HepG2 (cell line): ENCODE data around the gene FGFR3. TPM values are rescaled to one million over a fixed set of nuclear protein-coding genes. Genes with fewer than 3 reads are reported as not detected.
A peak's percentile ranks its signal among the peaks of the same experiment; 100 is the strongest.

Source experiments
- ATAC-seq: fragments of 200-7000 bp; cut with Tn5 transposase; 3 replicates; pipeline ENCODE4 v1.9.1; 2020; ENCODE audit warnings: mild to moderate bottlenecking, moderate library complexity
- BruUV-seq: library from RNA; stranded (reverse); fragments of 400-500 nt; replicated peaks from 2 replicates; lab custom pipeline; 2021; lab: Mats Ljungman, UMichigan
- CTCF ChIA-PET: fragments of 300-600 bp; formaldehyde crosslinking; extraction: SDS; loops from one replicate; lab custom pipeline; 2021; ENCODE audit warnings: low total read pairs, inconsistent platforms, low intra/inter-chr PET ratio; lab: Yijun Ruan, JAX
- POLR2A ChIA-PET: fragments of 350-600 bp; sonication (Branson Sonifier 250); formaldehyde crosslinking; loops from one replicate; lab custom pipeline; 2020; ENCODE audit warnings: antibody characterized with exemption, inconsistent platforms; lab: Yijun Ruan, JAX
- DNase-seq: peaks from one replicate; pipeline ENCODE4 v3.0.0-alpha.2; 2015; ENCODE audit warnings: low spot score
- FAIRE-seq: peaks from 3 replicates; lab custom pipeline; 2011; peaks lifted over from hg19 to GRCh38; lab: Jason Lieb, UNC
- H2AFZ ChIP-seq: one replicate; pipeline ENCODE4 v1.6.1; 2011; ENCODE audit warnings: low read length, inconsistent platforms
- H3K27ac ChIP-seq: fragments of 300-600 bp; 3 replicates; pipeline ENCODE4 v1.8.0; 2011; ENCODE audit warnings: mixed run types, mild to moderate bottlenecking, mixed read lengths, low read length, inconsistent platforms; ENCODE audit not compliant: insufficient read depth; ENCODE audit errors: extremely low read length
- H3K27me3 ChIP-seq, 2 experiments: fragments of 200-600 bp in 1 of 2; 2 replicates in 1 of 2; 3 replicates in 1 of 2; pipeline versions ENCODE4 v1.6.0 to v1.8.0; 2011; ENCODE audit warnings: low read length in 2 of 2, mild to moderate bottlenecking in 2 of 2, moderate library complexity in 2 of 2, inconsistent platforms in 1 of 2; ENCODE audit not compliant: insufficient read depth in 2 of 2, control insufficient read depth in 1 of 2
- H3K36me3 ChIP-seq, 2 experiments: fragments of 200-600 bp in 1 of 2; replicated peaks in 1 of 2; 2 replicates in 1 of 2; 3 replicates in 1 of 2; pipeline versions ENCODE4 v1.5.1 to v1.8.0; 2011; ENCODE audit warnings: low read length in 2 of 2, inconsistent platforms in 1 of 2; ENCODE audit not compliant: insufficient read depth in 2 of 2, control insufficient read depth in 1 of 2
- H3K4me1 ChIP-seq: 2 replicates; pipeline ENCODE4 v1.5.1; 2012; ENCODE audit warnings: low read length, inconsistent platforms; ENCODE audit not compliant: insufficient read depth
- H3K4me2 ChIP-seq: 2 replicates; pipeline ENCODE4 v1.6.0; 2011; ENCODE audit warnings: low read depth, low read length, inconsistent platforms
- H3K4me3 ChIP-seq, 3 experiments: fragments of 200-600 bp in 1 of 3; sonication (generic), shearing (Covaris generic) in 1 of 3; replicated peaks in 1 of 3; 2 replicates each; pipeline ENCODE4 v1.5.1; 2011 to 2016; ENCODE audit warnings: low read length in 3 of 3, inconsistent platforms in 2 of 3, low read depth in 2 of 3, mild to moderate bottlenecking in 2 of 3, control low read depth in 1 of 3, mixed read lengths in 1 of 3; ENCODE audit not compliant: insufficient read depth in 1 of 3
- H3K79me2 ChIP-seq: one replicate; pipeline ENCODE4 v1.6.1; 2011; ENCODE audit warnings: low read length, inconsistent platforms; ENCODE audit not compliant: insufficient read depth
- H3K9ac ChIP-seq: 2 replicates; pipeline ENCODE4 v1.6.0; 2011; ENCODE audit warnings: mild to moderate bottlenecking, low read depth, low read length, inconsistent platforms; ENCODE audit not compliant: insufficient read depth
- H3K9me3 ChIP-seq: 2 replicates; pipeline ENCODE4 v1.5.1; 2012; ENCODE audit warnings: mild to moderate bottlenecking, low read length
- H4K20me1 ChIP-seq: 2 replicates; pipeline ENCODE4 v1.6.0; 2011; ENCODE audit warnings: inconsistent platforms, mild to moderate bottlenecking, low read length, moderate library complexity; ENCODE audit not compliant: insufficient read depth
- BATF2 ChIP-seq: sonication (generic); formaldehyde crosslinking; IDR thresholded peaks from 2 replicates; pipeline ENCODE4 v1.8.0; 2022; ENCODE audit warnings: mild to moderate bottlenecking, missing genetic modification reagents, moderate library complexity
- ESRRA ChIP-seq: sonication (generic); formaldehyde crosslinking; IDR thresholded peaks from 2 replicates; pipeline ENCODE4 v1.5.1; 2020; ENCODE audit warnings: mild to moderate bottlenecking, low read depth, missing genetic modification reagents
- MLLT10 ChIP-seq: sonication (generic); formaldehyde crosslinking; IDR thresholded peaks from 2 replicates; pipeline ENCODE4 v1.4.0; 2020; ENCODE audit warnings: missing genetic modification reagents
- SIN3A ChIP-seq: IDR thresholded peaks from 2 replicates; pipeline ENCODE4 v1.6.1; 2011; ENCODE audit warnings: low read depth, mild to moderate bottlenecking, control low read depth, low read length, borderline replicate concordance
- TERF1 ChIP-seq: sonication (generic); formaldehyde crosslinking; IDR thresholded peaks from 2 replicates; pipeline ENCODE4 v1.8.0; 2022; ENCODE audit warnings: mild to moderate bottlenecking, missing genetic modification reagents, moderate library complexity
- ZBTB20 ChIP-seq: sonication (generic); formaldehyde crosslinking; IDR thresholded peaks from 2 replicates; pipeline ENCODE4 v1.8.1; 2023; ENCODE audit warnings: missing genetic modification reagents, low read depth, mild to moderate bottlenecking, borderline replicate concordance
- ZBTB33 ChIP-seq: sonication (generic); formaldehyde crosslinking; IDR thresholded peaks from 2 replicates; pipeline ENCODE4 v1.4.0; 2020; ENCODE audit warnings: missing genetic modification reagents
- ZBTB44 ChIP-seq: sonication (generic); formaldehyde crosslinking; IDR thresholded peaks from 2 replicates; pipeline ENCODE4 v1.4.0; 2020; ENCODE audit warnings: missing genetic modification reagents
- WGBS: methylation state at CpG from one replicate; pipeline ENCODE4 v1.1.6; 2017; ENCODE audit warnings: low lambda C conversion rate; 5-methylcytosine and 5-hydroxymethylcytosine counted together
- in situ Hi-C: cut with HindIII; loops from 2 replicates; pipeline ENCODE4 v1.10.0; 2017; ENCODE audit warnings: low pct_unique_long_range_greater_than_20kb; ENCODE audit not compliant: extremely low pct_ligation_motif_present
- intact Hi-C: fragments of 100-400 bp; cut with micrococcal nuclease; formaldehyde crosslinking; loops from one replicate; pipeline ENCODE4 v1.10.0; 2022; ENCODE audit not compliant: unreplicated experiment
- polyA plus RNA-seq, 8 experiments: library from polyadenylated mRNA; depleted of rRNA in 3 of 8; stranded (reverse) in 7 of 8; unstranded in 1 of 8; fragments of >200 nt; fragmentation: Illumina TruSeq in 4 of 8; extraction: Trizol in 4 of 8; gene quantifications; 2 replicates each; pipeline versions ENCODE4 v1.2.1 to v1.2.3, GENCODE V29; 2011 to 2016; ENCODE audit warnings: low read depth in 4 of 8, missing spikeins in 1 of 8, mixed read lengths in 1 of 8; ENCODE audit not compliant: insufficient read depth in 1 of 8
- total RNA-seq, 5 experiments: library from RNA; depleted of rRNA; stranded (reverse); fragments of >200 nt; fragmentation: Illumina TruSeq; extraction: Trizol; gene quantifications; 2 replicates each; pipeline ENCODE4 v1.2.3, GENCODE V29; 2016; ENCODE audit warnings: low read depth in 1 of 5

The FGFR3 gene
- total and polyA plus RNA-seq, 2 of the 13 experiments (the other 11 are each of a cell fraction or from before 2014, with no cell fraction given) = 103 to 109 TPM

- Histone ChIP-seq H3K27me3 (no peaks in the 10 kb centered on the region; a peak in 1 of 5 replicates), H3K4me1 (peaks cover 66% of the 10 kb centered on the region), H2AFZ (no peak overlapping the region), H3K4me3 (no peak overlapping the region), H3K27ac (no peak overlapping the region), H3K79me2 (peaks cover 45% of the 10 kb centered on the region), H3K9ac (no peak overlapping the region), H3K9me3 (no peaks in the 10 kb centered on the region), H3K4me2 (no peak overlapping the region), H4K20me1 (peaks cover 3% of the 10 kb centered on the region; the same call in 1 of the 2 replicates), H3K36me3 (peaks cover 0 to 7% of the 10 kb centered on the region in 2 experiments; a peak in 3 of 5 replicates)
- ChIA-PET POLR2A (no interaction called here), CTCF (no interaction called here)
- 86% methylated on average over 13 of the region's 16 CpGs for WGBS
- in situ Hi-C loops (no loop called here), intact Hi-C loops (no loop called here)
- no peak for FAIRE-seq
- DNase-seq = no peak
- no peak for ATAC-seq
- BruUV-seq = no TSS peak
- TF ChIP-seq ZBTB44 (CRISPR knock-in tag) (no peak), TERF1 (no peak), MLLT10 (CRISPR knock-in tag) (no peak), ZBTB20 (no peak), ZBTB33 (CRISPR knock-in tag) (peak; percentile 62; the same call in 1 of the 2 replicates), ESRRA (CRISPR knock-in tag) (no peak), BATF2 (CRISPR knock-in tag) (no peak), SIN3A (no peak)
Measured at GRCh38 chr4:1851575-1852410, 58.7 kb downstream of the FGFR3 start.
